Measurements from ENCODE around the gene HPSE2. TPM values are rescaled to one million over a fixed set of nuclear protein-coding genes. Genes with fewer than 3 reads are reported as not detected.

HPSE2 gene
- total and polyA plus RNA-seq, 7 donors: under 0.01 to 11.8 (median 4.8) TPM

DNA sequence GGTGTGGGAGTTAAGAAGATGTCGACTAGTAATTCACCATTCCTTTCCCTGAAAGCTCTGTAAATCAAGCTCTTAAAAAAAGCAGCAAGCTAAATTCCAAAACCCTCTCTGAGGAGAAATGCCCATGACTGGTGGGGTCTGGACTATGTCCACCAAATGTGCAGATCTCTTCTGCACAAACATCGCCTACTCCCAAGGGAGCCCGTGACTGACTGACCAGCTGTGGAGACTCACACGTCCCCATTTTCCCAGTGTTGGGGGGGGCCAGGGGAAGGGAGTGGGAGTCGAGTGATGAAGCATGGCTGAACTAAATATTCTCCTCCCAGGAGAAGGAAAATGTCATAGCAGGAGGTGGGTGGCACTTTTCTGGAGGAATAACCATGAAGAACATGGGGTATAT lies 624.8 kb downstream of the HPSE2 start:
- Histone ChIP-seq H3K36me3 (no peaks in the 10 kb centered on the region), H3K27ac (peak overlapping the region in 3 of 4 donors; percentile 71 to 84 (median 84)), H3K27me3 (no peaks in the 10 kb centered on the region), H3K9me3 (no peaks in the 10 kb centered on the region), H3K4me3 (no peak overlapping the region), H3K4me1 (peaks cover 0 to 76% (median 54%) of the 10 kb centered on the region in 4 donors)
- intact Hi-C loops (cut with DNase I): loop anchor here (5.0 kb wide), 1 partner anchor 44 kb away; no protein-coding TSS in a partner anchor
- TF ChIP-seq, protein P1, sequence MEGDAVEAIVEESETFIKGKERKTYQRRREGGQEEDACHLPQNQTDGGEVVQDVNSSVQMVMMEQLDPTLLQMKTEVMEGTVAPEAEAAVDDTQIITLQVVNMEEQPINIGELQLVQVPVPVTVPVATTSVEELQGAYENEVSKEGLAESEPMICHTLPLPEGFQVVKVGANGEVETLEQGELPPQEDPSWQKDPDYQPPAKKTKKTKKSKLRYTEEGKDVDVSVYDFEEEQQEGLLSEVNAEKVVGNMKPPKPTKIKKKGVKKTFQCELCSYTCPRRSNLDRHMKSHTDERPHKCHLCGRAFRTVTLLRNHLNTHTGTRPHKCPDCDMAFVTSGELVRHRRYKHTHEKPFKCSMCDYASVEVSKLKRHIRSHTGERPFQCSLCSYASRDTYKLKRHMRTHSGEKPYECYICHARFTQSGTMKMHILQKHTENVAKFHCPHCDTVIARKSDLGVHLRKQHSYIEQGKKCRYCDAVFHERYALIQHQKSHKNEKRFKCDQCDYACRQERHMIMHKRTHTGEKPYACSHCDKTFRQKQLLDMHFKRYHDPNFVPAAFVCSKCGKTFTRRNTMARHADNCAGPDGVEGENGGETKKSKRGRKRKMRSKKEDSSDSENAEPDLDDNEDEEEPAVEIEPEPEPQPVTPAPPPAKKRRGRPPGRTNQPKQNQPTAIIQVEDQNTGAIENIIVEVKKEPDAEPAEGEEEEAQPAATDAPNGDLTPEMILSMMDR (IDR thresholded peaks at IDR 0.05): no peak
- TF ChIP-seq EP300 (IDR thresholded peaks at IDR 0.05): peak; percentile 11 to 91 (median 60)
- TF ChIP-seq POLR2AphosphoS5 (IDR thresholded peaks at IDR 0.05): peak; percentile 41 to 94 (median 90)
- TF ChIP-seq POLR2A (IDR thresholded peaks at IDR 0.05): no peak
- WGBS, 2 donors: 74 to 79% methylated on average over 5 of the region's 5 CpGs
- peak; percentile 84 for DNase-seq

DNA sequence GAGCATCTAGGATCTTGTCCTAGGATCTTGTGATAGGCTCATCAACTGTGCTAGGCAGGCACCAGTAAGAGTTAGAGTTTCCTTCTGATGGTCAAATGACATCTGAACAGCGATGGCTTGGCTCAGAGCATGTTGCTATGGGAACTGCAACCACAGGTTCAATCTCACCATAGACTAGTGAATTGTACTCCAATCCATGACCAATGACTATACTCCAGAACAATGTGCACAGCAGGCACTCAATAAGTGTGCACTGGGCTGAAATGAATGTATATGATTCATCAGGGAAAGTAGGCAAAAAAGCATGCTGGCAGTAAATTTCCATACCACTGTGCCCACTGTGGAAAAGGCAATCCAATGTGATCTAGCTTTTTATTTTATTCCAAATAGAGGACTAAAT lies 625.4 kb downstream of the HPSE2 start:
- Histone ChIP-seq H3K36me3 (no peaks in the 10 kb centered on the region), H3K9me3 (no peaks in the 10 kb centered on the region), H3K27ac (peak overlapping the region in 3 of 4 donors; percentile 71 to 84 (median 84)), H3K4me3 (no peak overlapping the region), H3K27me3 (no peaks in the 10 kb centered on the region), H3K4me1 (peaks cover 0 to 71% (median 50%) of the 10 kb centered on the region in 4 donors)
- TF ChIP-seq, protein P1 (IDR thresholded peaks at IDR 0.05): no peak
- TF ChIP-seq EP300 (IDR thresholded peaks at IDR 0.05): no peak
- no peak for TF ChIP-seq POLR2AphosphoS5 (IDR thresholded peaks at IDR 0.05)
- TF ChIP-seq POLR2A (IDR thresholded peaks at IDR 0.05): no peak
- intact Hi-C loops (cut with DNase I): loop anchor here (5.0 kb wide), 1 partner anchor 43 kb away; no protein-coding TSS in a partner anchor
- 89 to 92% methylated on average over 1 of the region's 1 CpG for WGBS, 2 donors
- no peak for DNase-seq

DNA sequence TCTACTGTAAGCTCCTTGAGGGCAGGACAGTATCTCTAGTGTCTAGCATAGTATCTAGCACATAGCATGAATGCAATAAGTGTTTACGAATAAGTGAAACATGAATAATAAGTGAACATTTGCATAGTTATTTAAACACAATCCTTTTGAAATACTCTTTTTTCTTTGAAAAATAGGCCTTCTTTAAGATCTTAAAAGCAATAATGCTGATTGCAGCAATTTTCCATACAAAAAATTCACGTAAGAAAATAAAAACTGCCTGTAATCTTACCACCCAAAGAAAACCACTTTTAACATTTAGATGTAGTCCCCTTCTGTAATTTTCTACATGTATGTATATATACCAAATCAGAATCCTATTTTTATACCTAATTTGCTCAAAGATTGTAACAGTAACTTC lies 626.4 kb downstream of the HPSE2 start:
- H3K27me3 ChIP-seq: no peaks in the 10 kb centered on the region
- H3K4me3 ChIP-seq: no peak overlapping the region
- H3K36me3 ChIP-seq: no peaks in the 10 kb centered on the region
- intact Hi-C loops (cut with DNase I): loop anchor here (2.0 kb wide), 1 partner anchor 26 kb away; no protein-coding TSS in a partner anchor
- 93 to 94% methylated on average over 2 of the region's 2 CpGs for WGBS, 2 donors
- DNase-seq: no peak
- peak overlapping the region in 3 of 4 donors; percentile 71 to 84 (median 84) for H3K27ac ChIP-seq
- no peaks in the 10 kb centered on the region for H3K9me3 ChIP-seq
- peaks cover 0 to 64% (median 47%) of the 10 kb centered on the region in 4 donors for H3K4me1 ChIP-seq
- TF ChIP-seq POLR2AphosphoS5 (IDR thresholded peaks at IDR 0.05) (no peak), POLR2A (IDR thresholded peaks at IDR 0.05) (no peak), EP300 (IDR thresholded peaks at IDR 0.05) (no peak)
- TF ChIP-seq, protein P1 (IDR thresholded peaks at IDR 0.05): no peak

DNA sequence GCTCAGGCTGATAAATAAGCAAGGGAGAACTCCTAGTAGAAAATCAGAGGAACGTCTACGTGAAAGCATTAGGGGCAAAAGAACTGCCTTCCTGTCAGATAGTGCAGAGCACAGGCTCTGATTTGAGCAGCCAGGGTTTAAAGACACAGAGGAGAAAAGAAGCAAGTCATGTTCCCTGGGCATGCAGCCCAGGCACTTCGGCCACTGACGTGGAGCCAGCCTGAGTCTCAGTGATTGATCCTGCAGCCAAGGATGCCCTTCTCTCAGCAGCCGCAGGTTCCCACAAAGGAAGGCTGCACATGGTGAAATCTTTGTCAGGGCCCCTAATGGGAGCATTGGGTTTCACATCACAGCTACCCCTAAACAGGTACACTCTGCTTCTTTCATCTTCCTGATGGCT lies 627.2 kb downstream of the HPSE2 start:
- 30 to 72% methylated on average over 5 of the region's 5 CpGs for WGBS, 2 donors
- H3K4me1 ChIP-seq: peaks cover 0 to 59% (median 44%) of the 10 kb centered on the region in 4 donors
- DNase-seq: peak; percentile 79
- H3K27me3 ChIP-seq: no peaks in the 10 kb centered on the region
- no peaks in the 10 kb centered on the region for H3K36me3 ChIP-seq
- H3K27ac ChIP-seq: peak overlapping the region in 3 of 4 donors; percentile 71 to 84 (median 84)
- no peaks in the 10 kb centered on the region for H3K9me3 ChIP-seq
- TF ChIP-seq POLR2AphosphoS5 (IDR thresholded peaks at IDR 0.05): peak in 2 of 4 donors; percentile 22 to 31
- TF ChIP-seq POLR2A (IDR thresholded peaks at IDR 0.05): no peak
- no peak overlapping the region for H3K4me3 ChIP-seq
- intact Hi-C loops (cut with DNase I): loop anchor here (2.0 kb wide), 1 partner anchor 26 kb away; no protein-coding TSS in a partner anchor

- H3K36me3 ChIP-seq: no peaks in the 10 kb centered on the region
- no peak for DNase-seq
- H3K27me3 ChIP-seq: no peaks in the 10 kb centered on the region
- TF ChIP-seq EP300 (IDR thresholded peaks at IDR 0.05) (no peak), POLR2A (IDR thresholded peaks at IDR 0.05) (no peak), POLR2AphosphoS5 (IDR thresholded peaks at IDR 0.05) (no peak)
- TF ChIP-seq, protein P1 (IDR thresholded peaks at IDR 0.05): no peak
- H3K4me3 ChIP-seq: no peak overlapping the region
- intact Hi-C loops (cut with DNase I): no loop called here
- peaks cover 0 to under 1% (median 0%) of the 10 kb centered on the region in 4 donors for H3K9me3 ChIP-seq
- no peak overlapping the region for H3K27ac ChIP-seq
- peaks cover 0 to 1% (median 0%) of the 10 kb centered on the region in 4 donors for H3K4me1 ChIP-seq
These were observed 633.4 kb downstream of the HPSE2 start for GRCh38 chr10:98602224-98602623.

Data from sigmoid colon (tissue), 7 donors.